ENCODE results near the gene C1orf21.
A peak's percentile ranks its signal among the peaks of the same experiment; 100 is the strongest.
"Not testable (repeated sequence)": the region's sequence is repeated elsewhere in the genome, so short reads cannot be mapped to it uniquely, and the experiment has no call there.

Gene C1orf21

GRCh38 chr1:184386312-184387068 lies at the start of gene C1orf21:
TSS of gene C1orf21 (plus strand) at chr1:184387029. CDS start at chr1:184477510, 90,481 bp downstream.
- peak; percentile 71 for DNase-seq

DNA sequence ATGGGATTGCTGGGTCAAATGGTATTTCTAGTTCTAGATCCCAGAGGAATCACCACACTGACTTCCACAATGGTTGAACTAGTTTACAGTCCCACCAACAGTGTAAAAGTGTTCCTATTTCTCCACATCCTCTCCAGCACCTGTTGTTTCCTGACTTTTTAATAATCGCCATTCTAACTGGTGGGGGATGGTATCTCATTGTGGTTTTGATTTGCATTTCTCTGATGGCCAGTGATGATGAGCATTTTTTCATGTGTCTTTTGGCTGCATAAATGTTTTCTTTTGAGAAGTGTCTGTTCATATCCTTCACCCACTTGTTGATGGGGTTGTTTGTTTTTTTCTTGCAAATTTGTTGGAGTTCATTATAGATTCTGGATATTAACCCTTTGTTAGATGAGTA lies 49.0 kb upstream of the C1orf21 start:
- DNase-seq, result not testable (repeated sequence)

DNA sequence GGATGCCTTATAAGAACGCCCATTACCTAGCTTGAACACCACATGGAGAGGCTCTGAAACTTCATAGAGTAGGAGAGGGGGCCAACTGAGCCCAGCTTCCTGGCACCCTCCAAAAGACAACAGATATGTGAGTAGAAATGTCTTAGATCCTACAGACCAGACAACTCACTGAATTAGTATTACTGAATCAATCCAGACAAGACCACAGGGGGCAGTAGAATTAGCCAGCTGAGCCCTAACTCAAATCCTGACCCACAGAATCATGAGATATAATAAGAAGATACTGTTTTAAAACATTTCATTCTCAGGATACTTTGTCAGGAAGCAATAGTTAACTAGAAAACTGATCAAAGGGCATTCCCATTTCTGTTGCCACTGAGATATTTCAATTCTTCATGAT lies 45.8 kb upstream of the C1orf21 start:
- DNase-seq, result no peak

DNA sequence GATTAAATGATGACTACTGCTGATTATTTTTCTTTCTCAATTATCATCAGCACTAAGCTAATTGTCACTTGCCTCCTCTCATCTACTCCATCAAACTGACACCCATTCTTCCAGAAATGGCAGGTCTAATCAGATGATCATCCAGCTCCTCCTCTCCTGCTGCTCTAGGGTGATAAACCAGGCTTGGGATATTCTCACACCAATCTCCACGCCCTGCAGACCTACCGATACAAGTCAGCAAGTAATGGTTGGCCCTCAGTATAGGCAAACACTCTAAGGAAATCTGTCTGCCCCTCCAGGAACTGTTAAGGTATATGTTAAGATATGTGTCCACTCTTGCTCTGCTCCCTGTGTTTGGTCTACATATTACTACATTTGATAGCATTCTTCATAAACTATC lies 36.3 kb upstream of the C1orf21 start:
- DNase-seq, result no peak

GRCh38 chr1:184351416-184351975 lies 35.3 kb upstream of the C1orf21 start:
- no peak for DNase-seq

- DNase-seq, result no peak
These were observed 34.1 kb upstream of the C1orf21 start for GRCh38 chr1:184352776-184353175.

DNA sequence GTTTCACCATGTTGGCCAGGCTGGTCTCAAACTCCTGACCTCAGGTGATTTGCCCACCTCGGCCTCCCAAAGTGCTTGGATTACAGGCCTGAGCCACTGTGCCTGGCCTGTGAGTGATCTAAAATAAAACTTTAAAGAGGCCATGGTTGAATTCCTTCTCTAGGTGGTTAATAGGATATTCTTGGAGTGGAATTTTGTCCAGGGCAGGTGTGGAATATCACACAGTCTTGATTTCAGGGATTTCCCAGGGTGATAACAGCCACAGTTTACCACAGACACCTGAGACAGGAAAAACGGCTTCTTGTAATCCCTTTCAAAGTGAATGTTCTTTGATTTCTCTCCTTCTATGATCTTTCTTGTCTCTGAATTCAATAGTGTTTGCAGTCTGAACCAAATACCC lies 32.1 kb upstream of the C1orf21 start:
- no peak for DNase-seq

DNA sequence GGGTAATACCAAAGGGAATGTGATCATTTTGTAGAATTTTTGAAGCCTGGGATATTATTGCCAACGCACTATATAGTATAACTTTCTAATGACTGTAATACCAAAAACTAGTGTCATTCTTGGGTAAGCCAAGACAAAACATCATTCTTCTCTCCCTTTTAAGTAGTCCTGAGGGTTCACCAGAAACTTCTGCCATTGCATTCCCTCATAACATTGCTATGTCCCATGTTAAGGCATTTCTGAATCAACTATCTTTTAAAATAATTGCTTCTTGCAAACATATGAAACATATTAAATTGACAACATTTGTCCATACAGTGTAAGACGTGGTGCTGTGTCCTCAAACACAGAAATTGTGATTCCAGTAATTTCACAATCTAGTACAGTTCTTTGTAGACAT lies 29.9 kb upstream of the C1orf21 start:
- no peak for DNase-seq

DNA sequence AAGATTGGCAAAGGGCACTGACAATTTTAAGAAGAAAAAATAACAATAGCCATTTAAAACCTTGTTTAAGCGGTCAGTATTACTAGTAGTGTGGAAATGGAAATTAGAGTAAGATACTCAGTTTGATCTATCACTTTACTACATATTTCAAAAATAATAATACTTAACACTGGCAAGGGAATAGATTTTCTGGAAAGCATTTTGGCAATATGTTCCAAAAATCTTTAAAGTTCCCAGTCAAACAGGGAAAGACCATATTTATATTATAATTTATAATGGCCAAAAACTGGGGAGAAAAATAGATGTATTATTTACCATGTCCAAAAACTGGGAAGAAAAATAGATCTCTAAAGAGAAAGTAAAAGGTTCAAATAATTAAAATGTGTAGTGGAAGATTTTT lies 28.6 kb upstream of the C1orf21 start:
- no peak for DNase-seq

GRCh38 chr1:184359909-184360308 lies 26.9 kb upstream of the C1orf21 start:
- no peak for DNase-seq

- no peak for DNase-seq
These were observed 24.0 kb upstream of the C1orf21 start for GRCh38 chr1:184362876-184363275.

GRCh38 chr1:184365699-184366098 lies 21.1 kb upstream of the C1orf21 start:
- no peak for DNase-seq

- no peak for DNase-seq
These were observed 19.8 kb upstream of the C1orf21 start for GRCh38 chr1:184366997-184367396.

DNA sequence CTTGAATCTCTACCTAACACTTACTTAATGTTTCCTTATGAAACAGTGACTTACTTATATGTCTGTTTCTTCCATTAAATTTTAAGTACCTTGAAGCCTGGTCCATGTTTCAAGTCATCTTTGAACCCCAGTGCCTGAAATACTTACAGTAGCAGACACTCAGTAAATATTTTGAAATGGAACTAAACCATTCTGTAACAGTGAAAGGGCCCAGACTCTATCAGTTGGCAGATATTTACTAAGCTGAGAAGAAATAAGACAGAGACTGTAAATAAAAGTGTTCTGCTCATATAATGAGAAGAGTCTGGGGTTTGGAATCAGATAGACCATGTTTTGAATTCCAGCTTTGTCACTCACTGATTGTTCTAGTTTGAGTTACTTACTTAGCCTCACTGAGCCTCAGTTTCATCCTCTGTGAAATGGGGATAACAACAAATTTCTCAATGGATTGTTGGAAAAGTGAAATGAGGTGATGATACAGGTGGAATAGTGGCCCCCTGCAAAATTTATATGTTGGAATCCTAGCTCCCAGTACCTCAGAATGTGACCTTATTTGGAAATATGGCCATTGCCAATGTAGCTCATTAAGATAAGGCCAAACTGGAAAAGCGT lies 19.3 kb upstream of the C1orf21 start:
- no peak for DNase-seq

GRCh38 chr1:184368354-184368753 lies 18.5 kb upstream of the C1orf21 start:
- no peak for DNase-seq

GRCh38 chr1:184370850-184371249 lies 16.0 kb upstream of the C1orf21 start:
- DNase-seq, result no peak

- DNase-seq, result no peak
These were observed 13.7 kb upstream of the C1orf21 start for GRCh38 chr1:184373155-184373554.

DNA sequence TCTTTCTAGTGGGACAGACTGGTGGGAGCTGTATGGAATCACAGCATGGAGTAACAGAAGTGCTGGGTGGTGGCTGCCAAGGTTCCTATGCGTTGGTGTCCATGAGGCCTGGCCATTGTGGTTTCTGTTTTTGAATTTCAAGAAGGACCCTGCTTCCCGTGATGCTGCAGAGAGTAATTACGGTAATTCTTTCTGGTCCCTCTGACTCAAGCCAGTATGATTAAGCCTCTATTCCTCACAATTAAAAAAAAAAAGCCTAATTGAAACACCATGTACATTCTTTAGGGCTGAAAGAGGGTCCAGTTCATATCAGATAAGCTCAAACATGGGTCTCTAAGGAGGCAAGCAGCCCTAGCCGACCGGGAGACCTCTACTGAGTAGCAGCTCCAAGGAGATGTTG lies 10.5 kb upstream of the C1orf21 start:
- no peak for DNase-seq

GRCh38 chr1:184379111-184379752 lies 7.6 kb upstream of the C1orf21 start:
- no peak for DNase-seq

GRCh38 chr1:184380468-184380867 lies 6.4 kb upstream of the C1orf21 start:
- no peak for DNase-seq

- no peak for DNase-seq
These were observed 3.0 kb upstream of the C1orf21 start for GRCh38 chr1:184383772-184384323.

GRCh38 chr1:184385865-184386311 lies 941 bp upstream of the C1orf21 start:
- no peak for DNase-seq

GRCh38 chr1:184387069-184387475 lies 243 bp downstream of the C1orf21 start:
- no peak for DNase-seq

Measured in activated naive CD4-positive, alpha-beta T cell treated with anti-CD3 and anti-CD28 coated beads, Interleukin-2, amount 50 U/mL, for 16 hours (primary cell).